GM06990 (cell line): Measurements from ENCODE around the gene ESYT2.

Experiments used
- DNase-seq: peaks from one replicate; pipeline ENCODE4 v3.0.0-alpha.2; 2011; ENCODE audit not compliant: insufficient read length; ENCODE audit errors: extremely low read depth
- H3K27me3 ChIP-seq: replicated peaks from 2 replicates; pipeline ENCODE4 v1.6.0; 2011; ENCODE audit warnings: low read length; ENCODE audit not compliant: control insufficient read depth, insufficient read depth
- H3K36me3 ChIP-seq: 2 replicates; pipeline ENCODE4 v1.5.1; 2011; ENCODE audit warnings: low read length; ENCODE audit not compliant: control insufficient read depth, insufficient read depth
- H3K4me3 ChIP-seq: replicated peaks from 2 replicates; pipeline ENCODE4 v1.5.1; 2011; ENCODE audit warnings: low read depth, mild to moderate bottlenecking, control low read depth, low read length
- CTCF ChIP-seq: IDR thresholded peaks from 2 replicates; pipeline ENCODE4 v1.5.1; 2011; ENCODE audit warnings: low read length, control low read depth, mild to moderate bottlenecking, inconsistent platforms; ENCODE audit not compliant: insufficient read depth, poor library complexity, severe bottlenecking

Gene ESYT2

GRCh38 chr7:158763454-158764033 is 65.8 kb downstream of the ESYT2 start:
- Histone ChIP-seq H3K36me3 (peaks cover 2% of the 10 kb centered on the region), H3K4me3 (no peak overlapping the region), H3K27me3 (no peaks in the 10 kb centered on the region)
- TF ChIP-seq CTCF, result no peak
- no peak for DNase-seq

- TF ChIP-seq CTCF, result no peak
- H3K27me3 ChIP-seq, result no peaks in the 10 kb centered on the region
- no peak for DNase-seq
- H3K36me3 ChIP-seq, result peaks cover 4% of the 10 kb centered on the region
- H3K4me3 ChIP-seq, result no peak overlapping the region
These were observed 67.4 kb downstream of the ESYT2 start for GRCh38 chr7:158761945-158762344.

GRCh38 chr7:158760936-158761335 is 68.4 kb downstream of the ESYT2 start:
- peaks cover 4% of the 10 kb centered on the region for H3K36me3 ChIP-seq
- DNase-seq, result no peak
- H3K4me3 ChIP-seq, result no peak overlapping the region
- TF ChIP-seq CTCF, result no peak
- no peaks in the 10 kb centered on the region for H3K27me3 ChIP-seq

- Histone ChIP-seq H3K27me3 (no peaks in the 10 kb centered on the region), H3K4me3 (no peak overlapping the region), H3K36me3 (peaks cover 4% of the 10 kb centered on the region)
- TF ChIP-seq CTCF, result no peak
- no peak for DNase-seq
These were observed 68.9 kb downstream of the ESYT2 start for GRCh38 chr7:158760445-158760764.

- no peak for DNase-seq
- H3K27me3 ChIP-seq, result no peaks in the 10 kb centered on the region
- no peak for TF ChIP-seq CTCF
- no peak overlapping the region for H3K4me3 ChIP-seq
- H3K36me3 ChIP-seq, result peaks cover 3% of the 10 kb centered on the region
These were observed 69.4 kb downstream of the ESYT2 start for GRCh38 chr7:158759749-158760444.

- Histone ChIP-seq H3K27me3 (no peaks in the 10 kb centered on the region), H3K36me3 (peaks cover 3% of the 10 kb centered on the region), H3K4me3 (no peak overlapping the region)
- TF ChIP-seq CTCF, result no peak
- DNase-seq, result no peak
These were observed 70.1 kb downstream of the ESYT2 start for GRCh38 chr7:158759245-158759614.
